Panc1 (cell line): ENCODE data around the gene PRDM5. TPM values are rescaled to one million over a fixed set of nuclear protein-coding genes. Genes with fewer than 3 reads are reported as not detected.

Experiments used
- ATAC-seq: fragments of 200-7000 bp; cut with Tn5 transposase; 2 replicates; pipeline ENCODE4 v1.9.1; 2020; ENCODE audit warnings: mild to moderate bottlenecking, moderate library complexity
- BruUV-seq: library from RNA; stranded (reverse); fragments of 400-500 nt; replicated peaks from 2 replicates; lab custom pipeline; 2021; lab: Mats Ljungman, UMichigan
- CTCF ChIA-PET: fragments of 300-600 bp; sonication (Branson Sonifier 250); formaldehyde crosslinking; loops from one replicate; lab custom pipeline; 2022; ENCODE audit warnings: antibody characterized with exemption; lab: Charles Lee
- POLR2A ChIA-PET: fragments of 300-600 bp; sonication (Branson Sonifier 250); formaldehyde crosslinking; loops from one replicate; lab custom pipeline; 2022; ENCODE audit warnings: antibody characterized with exemption; lab: Charles Lee
- DNase-seq: peaks from one replicate; pipeline ENCODE4 v3.0.0-alpha.2; 2010; ENCODE audit warnings: low read depth, low spot score
- H3K27ac ChIP-seq: 2 replicates; pipeline ENCODE4 v1.5.1; 2011; ENCODE audit warnings: mild to moderate bottlenecking, low read length, inconsistent platforms
- H3K27me3 ChIP-seq: fragments of 200-500 bp; sonication (Bioruptor generic); 2 replicates; pipeline ENCODE4 v1.6.0; 2014; ENCODE audit warnings: low read length, inconsistent platforms; ENCODE audit not compliant: control insufficient read depth, insufficient read depth
- H3K36me3 ChIP-seq: fragments of 200-500 bp; sonication (Bioruptor generic); 2 replicates; pipeline ENCODE4 v1.5.1; 2014; ENCODE audit warnings: inconsistent platforms, mild to moderate bottlenecking, low read length, moderate library complexity; ENCODE audit not compliant: control insufficient read depth, insufficient read depth
- H3K4me1 ChIP-seq: 2 replicates; pipeline ENCODE4 v1.5.1; 2011; ENCODE audit warnings: inconsistent platforms, mild to moderate bottlenecking, low read length, moderate library complexity; ENCODE audit not compliant: control insufficient read depth, insufficient read depth
- H3K4me3 ChIP-seq, 2 experiments: 2 replicates each; pipeline ENCODE4 v1.5.1; 2011 to 2012; ENCODE audit warnings: low read depth in 2 of 2, low read length in 2 of 2, mild to moderate bottlenecking in 2 of 2, inconsistent platforms in 1 of 2, moderate library complexity in 1 of 2
- H3K9me3 ChIP-seq: fragments of 200-500 bp; sonication (Bioruptor generic); 2 replicates; pipeline ENCODE4 v1.5.1; 2014; ENCODE audit warnings: low read depth, mild to moderate bottlenecking, inconsistent platforms, low read length, moderate library complexity; ENCODE audit not compliant: control insufficient read depth, insufficient read depth
- CTCF ChIP-seq: fragments of 450-650 bp; IDR thresholded peaks from 2 replicates; pipeline ENCODE4 v1.5.1; 2017; ENCODE audit warnings: mild to moderate bottlenecking
- POLR2AphosphoS5 ChIP-seq: IDR thresholded peaks from 2 replicates; pipeline ENCODE4 v1.6.1; 2012; ENCODE audit warnings: mild to moderate bottlenecking, low read depth, low read length, moderate library complexity
- REST ChIP-seq, 2 experiments: IDR thresholded peaks; 2 replicates each; pipeline ENCODE4 v1.6.1; 2011 to 2012; ENCODE audit warnings: low read depth in 2 of 2, control low read depth in 1 of 2, low read length in 1 of 2, mild to moderate bottlenecking in 1 of 2, moderate library complexity in 1 of 2; ENCODE audit not compliant: insufficient read depth in 1 of 2
- SIN3A ChIP-seq: IDR thresholded peaks from 2 replicates; pipeline ENCODE4 v1.6.1; 2012; ENCODE audit warnings: low read depth, mild to moderate bottlenecking, low read length, moderate library complexity, borderline replicate concordance; ENCODE audit not compliant: insufficient read depth
- TCF7L2 ChIP-seq: IDR thresholded peaks from 2 replicates; pipeline ENCODE4 v1.6.1; 2011; ENCODE audit warnings: mild to moderate bottlenecking, low read depth, low read length, inconsistent platforms
- in situ Hi-C: cut with HindIII; loops from 2 replicates; pipeline ENCODE4 v1.10.0; 2016; ENCODE audit warnings: low sequenced_read_pairs, low pct_unique_long_range_greater_than_20kb
- intact Hi-C: fragments of 100-400 bp; cut with micrococcal nuclease; formaldehyde crosslinking; loops from one replicate; pipeline ENCODE4 v1.10.0; 2022; ENCODE audit not compliant: unreplicated experiment
- total RNA-seq: library from RNA; stranded (reverse); gene quantifications from one replicate; pipeline ENCODE4 v1.2.1, GENCODE V29; 2021; ENCODE audit not compliant: unreplicated experiment

PRDM5 gene
- total RNA-seq, 1 experiment from 2014 or later = 8.4 TPM

DNA sequence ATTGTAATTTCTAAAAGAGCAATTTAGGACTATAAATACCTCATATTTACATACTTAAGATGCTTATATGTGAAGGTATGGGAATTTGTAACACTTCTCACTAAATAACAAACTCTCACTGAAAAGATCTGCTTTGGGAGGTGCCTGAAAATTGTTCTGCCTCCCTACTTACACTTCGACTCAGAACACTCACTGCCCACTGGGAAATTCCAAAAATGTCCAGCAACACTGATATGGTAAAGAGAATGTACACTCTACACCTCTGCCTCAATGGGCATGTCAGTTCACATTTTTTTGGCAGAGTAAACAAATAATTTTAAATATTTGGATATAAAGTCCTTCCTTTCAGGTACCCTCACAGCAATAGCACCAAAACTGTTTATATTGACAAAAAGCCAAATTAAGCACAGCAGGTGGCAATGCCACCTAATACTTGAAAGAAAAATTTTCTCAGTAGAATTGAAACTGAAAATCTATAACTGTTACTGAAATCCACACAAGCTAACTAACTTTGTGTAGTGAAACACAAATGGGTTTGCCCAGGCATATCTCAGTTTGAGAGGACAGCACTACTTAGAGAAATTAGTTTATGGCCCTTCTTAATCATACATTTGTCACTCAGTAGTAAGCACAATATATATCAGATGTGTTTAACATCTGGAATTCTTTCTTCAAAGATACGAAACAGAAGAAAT is 67.1 kb downstream of the PRDM5 start:
- ATAC-seq (no peak), DNase-seq (no peak)
- ChIA-PET CTCF (no interaction called here), POLR2A (no interaction called here)
- no TSS peak for BruUV-seq
- in situ Hi-C loops (no loop called here), intact Hi-C loops (no loop called here)
- H3K27me3 ChIP-seq = no peaks in the 10 kb centered on the region
- H3K4me1 ChIP-seq = no peaks in the 10 kb centered on the region
- H3K36me3 ChIP-seq = no peaks in the 10 kb centered on the region
- TF ChIP-seq CTCF (no peak), SIN3A (no peak), TCF7L2 (no peak), POLR2AphosphoS5 (no peak), REST (IDR thresholded peaks at IDR 0.05; ENCODE audit: insufficient read depth in 1 of 2, low read depth in 2 of 2, low read length in 1 of 2) (no peak)
- no peak overlapping the region for H3K27ac ChIP-seq
- H3K4me3 ChIP-seq = no peak overlapping the region
- H3K9me3 ChIP-seq = no peaks in the 10 kb centered on the region

DNA sequence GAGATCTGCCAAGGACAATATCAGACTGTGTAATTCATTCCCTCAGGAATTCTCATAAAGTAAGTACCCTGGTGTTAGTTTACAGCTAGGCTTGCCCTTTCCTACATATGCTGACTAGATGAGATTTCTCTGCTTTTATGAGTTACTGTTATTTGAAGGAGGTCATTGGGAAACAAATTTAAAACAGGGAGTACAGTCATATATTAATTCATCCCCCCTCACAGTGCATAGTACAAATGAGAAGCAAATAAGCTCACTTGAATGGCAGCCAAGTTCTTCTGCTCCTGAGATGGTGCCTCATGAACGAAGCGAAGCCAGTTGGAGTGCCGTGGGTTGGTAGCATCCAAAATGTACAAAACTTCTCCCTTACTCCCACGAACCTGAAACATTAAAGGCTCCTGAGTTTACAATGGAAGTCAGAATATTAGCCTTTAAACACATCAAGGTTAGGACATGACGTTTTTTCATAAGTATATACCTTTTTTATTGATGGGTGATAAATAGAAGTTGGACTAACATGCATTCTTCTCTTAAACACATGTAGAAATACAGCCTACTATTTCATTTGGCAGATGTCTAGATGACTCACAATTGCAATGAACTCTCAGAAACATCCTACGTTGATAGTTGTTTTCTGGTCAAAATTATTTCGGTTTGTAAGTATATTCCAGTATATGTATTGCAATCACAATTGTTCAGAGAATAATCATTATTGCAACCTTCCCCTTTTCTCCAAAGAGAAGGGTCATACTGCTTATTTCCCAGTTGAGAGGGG is 69.2 kb downstream of the PRDM5 start:
- in situ Hi-C loops = no loop called here
- ATAC-seq = no peak
- BruUV-seq = no TSS peak

More for the DNA sequence above, 69.2 kb downstream of the PRDM5 start:
- no peak overlapping the region for H3K27ac ChIP-seq
- no peaks in the 10 kb centered on the region for H3K27me3 ChIP-seq
- intact Hi-C loops = no loop called here
- H3K36me3 ChIP-seq = no peaks in the 10 kb centered on the region
- POLR2A ChIA-PET = no interaction called here
- no peak overlapping the region for H3K4me3 ChIP-seq
- TF ChIP-seq CTCF (no peak), REST (IDR thresholded peaks at IDR 0.05; ENCODE audit: insufficient read depth in 1 of 2, low read depth in 2 of 2, low read length in 1 of 2) (no peak), SIN3A (no peak), POLR2AphosphoS5 (no peak), TCF7L2 (no peak)
- no peaks in the 10 kb centered on the region for H3K4me1 ChIP-seq
- no peak for DNase-seq
- CTCF ChIA-PET = no interaction called here
- no peaks in the 10 kb centered on the region for H3K9me3 ChIP-seq
